AG09319 (cell line): ENCODE data around the gene SERPINA3.

Experiments used
- DNase-seq: peaks from one replicate; pipeline ENCODE4 v3.0.0-alpha.2; 2010; ENCODE audit warnings: low read depth; ENCODE audit errors: extremely low read depth
- CTCF ChIP-seq: IDR thresholded peaks from 2 replicates; pipeline ENCODE4 v1.5.1; 2011; ENCODE audit warnings: low read depth, mild to moderate bottlenecking, inconsistent platforms, low read length, moderate library complexity

The SERPINA3 gene

GRCh38 chr14:94644102-94644535 is 31.9 kb downstream of the SERPINA3 start:
- no peak for TF ChIP-seq CTCF
- no peak for DNase-seq

GRCh38 chr14:94646066-94646465 is 33.9 kb downstream of the SERPINA3 start:
- DNase-seq, result no peak
- TF ChIP-seq CTCF, result no peak

GRCh38 chr14:94646481-94646880 is 34.3 kb downstream of the SERPINA3 start:
- no peak for TF ChIP-seq CTCF
- DNase-seq, result no peak

GRCh38 chr14:94648801-94649200 is 36.6 kb downstream of the SERPINA3 start:
- no peak for DNase-seq
- TF ChIP-seq CTCF, result no peak

- no peak for DNase-seq
- no peak for TF ChIP-seq CTCF
Observed at GRCh38 chr14:94649543-94650443, 37.6 kb downstream of the SERPINA3 start.

GRCh38 chr14:94650444-94650775 is 38.2 kb downstream of the SERPINA3 start:
- DNase-seq, result no peak
- TF ChIP-seq CTCF, result no peak
